ENCODE results near the gene NDUFS4.

DNA sequence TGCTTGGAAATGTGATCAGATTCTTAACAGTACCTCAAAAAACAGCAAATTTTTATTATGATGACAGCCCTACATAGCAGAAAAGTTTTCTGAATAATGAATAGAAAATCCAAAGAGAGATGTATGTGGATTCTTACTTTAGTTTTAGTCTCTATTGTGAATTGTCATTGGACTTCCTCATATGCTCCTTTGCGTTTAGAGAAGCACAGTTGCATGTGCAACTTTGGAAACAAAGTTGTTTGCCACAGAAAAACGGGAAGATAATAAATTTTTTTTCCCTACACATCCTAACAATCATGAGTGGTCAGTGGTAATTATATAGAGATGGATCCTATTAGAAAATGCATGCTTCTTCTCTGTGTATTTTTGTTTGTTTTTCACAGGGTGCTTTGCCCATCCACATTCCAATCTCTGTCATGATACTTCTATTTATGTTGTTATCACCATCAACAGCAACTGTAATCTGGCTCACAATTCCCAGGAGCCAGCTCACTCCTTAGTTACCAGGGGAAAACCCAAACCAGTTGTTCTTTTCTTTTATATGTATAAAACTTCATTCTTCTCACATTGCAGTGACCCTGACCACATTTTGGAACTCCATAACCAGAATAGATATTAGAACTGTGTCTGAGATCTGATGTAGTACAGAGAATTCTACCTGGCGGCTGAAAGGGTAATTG lies 118.7 kb downstream of the NDUFS4 start:
- TF ChIP-seq, protein P1, sequence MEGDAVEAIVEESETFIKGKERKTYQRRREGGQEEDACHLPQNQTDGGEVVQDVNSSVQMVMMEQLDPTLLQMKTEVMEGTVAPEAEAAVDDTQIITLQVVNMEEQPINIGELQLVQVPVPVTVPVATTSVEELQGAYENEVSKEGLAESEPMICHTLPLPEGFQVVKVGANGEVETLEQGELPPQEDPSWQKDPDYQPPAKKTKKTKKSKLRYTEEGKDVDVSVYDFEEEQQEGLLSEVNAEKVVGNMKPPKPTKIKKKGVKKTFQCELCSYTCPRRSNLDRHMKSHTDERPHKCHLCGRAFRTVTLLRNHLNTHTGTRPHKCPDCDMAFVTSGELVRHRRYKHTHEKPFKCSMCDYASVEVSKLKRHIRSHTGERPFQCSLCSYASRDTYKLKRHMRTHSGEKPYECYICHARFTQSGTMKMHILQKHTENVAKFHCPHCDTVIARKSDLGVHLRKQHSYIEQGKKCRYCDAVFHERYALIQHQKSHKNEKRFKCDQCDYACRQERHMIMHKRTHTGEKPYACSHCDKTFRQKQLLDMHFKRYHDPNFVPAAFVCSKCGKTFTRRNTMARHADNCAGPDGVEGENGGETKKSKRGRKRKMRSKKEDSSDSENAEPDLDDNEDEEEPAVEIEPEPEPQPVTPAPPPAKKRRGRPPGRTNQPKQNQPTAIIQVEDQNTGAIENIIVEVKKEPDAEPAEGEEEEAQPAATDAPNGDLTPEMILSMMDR (IDR thresholded peaks at IDR 0.05) = no peak
- TF ChIP-seq POLR2A (IDR thresholded peaks at IDR 0.05) = no peak
